ENCODE data around the gene ARHGAP26. TPM values are rescaled to one million over a fixed set of nuclear protein-coding genes. Genes with fewer than 3 reads are reported as not detected.

Gene ARHGAP26
- total RNA-seq, 1 experiment from 2014 or later: 34.5 TPM

DNA sequence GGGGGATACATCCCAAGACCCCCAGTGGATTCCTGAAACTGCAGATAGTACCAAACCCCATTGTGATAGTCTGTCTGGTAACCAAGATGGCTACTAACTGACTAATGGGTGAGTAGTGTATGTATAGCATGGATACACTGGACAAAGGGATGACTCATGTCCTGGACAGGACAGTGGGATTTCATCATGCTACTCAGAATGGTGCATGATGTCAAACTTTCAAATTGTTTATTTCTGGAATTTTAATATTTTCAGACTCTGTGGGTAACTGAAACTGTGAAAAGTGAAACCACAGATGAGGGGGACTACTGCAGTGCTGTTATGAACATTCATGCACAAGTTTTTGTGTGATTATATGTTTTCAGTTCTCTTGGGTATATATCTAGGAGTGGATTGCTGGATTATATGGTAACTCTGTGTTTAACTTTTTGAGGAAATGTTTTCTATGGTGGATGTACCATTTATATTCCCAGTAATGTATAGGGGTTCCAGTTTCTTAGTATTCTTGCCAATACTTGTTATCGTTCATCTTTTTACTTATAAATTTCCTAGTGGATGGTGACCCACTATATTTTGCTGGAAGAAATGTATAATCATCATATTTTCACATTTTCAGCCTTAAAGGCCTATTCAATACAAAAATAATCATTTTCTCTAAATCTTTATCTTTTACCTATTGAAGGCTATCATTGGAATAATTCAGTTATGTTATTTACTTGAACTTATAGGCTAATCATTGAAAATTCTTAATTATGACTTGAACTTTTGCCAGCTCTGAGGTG lies 492.4 kb downstream of the ARHGAP26 start (continued):
- no peak for TF ChIP-seq REST (IDR thresholded peaks at IDR 0.05; ENCODE audit: low read depth)
- TF ChIP-seq FOSL1 (IDR thresholded peaks at IDR 0.05; ENCODE audit: low read depth): peak; percentile 77
- TF ChIP-seq CTCF (IDR thresholded peaks at IDR 0.05 in 2 of 3, conservative IDR thresholded peaks at IDR 0.05 in 1 of 3; ENCODE audit: borderline replicate concordance in 1 of 3, insufficient read depth in 1 of 3, low read depth in 2 of 3, low read length in 2 of 3): no peak
- TF ChIP-seq, protein P1, sequence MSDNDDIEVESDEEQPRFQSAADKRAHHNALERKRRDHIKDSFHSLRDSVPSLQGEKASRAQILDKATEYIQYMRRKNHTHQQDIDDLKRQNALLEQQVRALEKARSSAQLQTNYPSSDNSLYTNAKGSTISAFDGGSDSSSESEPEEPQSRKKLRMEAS (IDR thresholded peaks at IDR 0.05): peak; percentile 30; the same call in 1 of the 2 replicates
- TF ChIP-seq SP1 (IDR thresholded peaks at IDR 0.05; ENCODE audit: low read depth): peak; percentile 61

DNA sequence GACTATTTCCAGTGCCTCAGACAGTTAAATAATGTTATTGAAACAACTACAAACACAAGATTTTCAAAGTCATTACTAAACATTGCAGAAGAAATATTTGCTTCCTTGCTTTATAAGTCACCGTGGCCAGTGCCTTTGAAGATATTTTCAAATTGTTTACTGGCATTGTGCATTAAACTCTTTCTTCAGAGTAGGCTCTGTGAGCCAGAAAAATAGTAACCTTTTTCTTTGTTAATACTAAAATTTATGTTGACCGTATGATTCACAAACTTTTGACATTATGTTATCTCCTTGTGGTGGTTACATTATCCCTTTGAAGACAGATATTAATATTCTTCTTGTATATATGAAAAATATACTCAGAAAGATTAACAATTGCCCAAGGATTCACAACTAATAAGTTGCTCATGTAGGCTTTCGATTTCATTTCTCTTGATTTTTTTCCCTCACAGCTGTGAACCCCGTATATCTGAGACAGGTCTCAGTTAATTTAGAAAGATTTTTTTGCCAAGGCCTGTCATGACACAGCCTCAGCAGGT lies 493.2 kb downstream of the ARHGAP26 start:
- Histone ChIP-seq H4K20me1 (ENCODE audit: insufficient read depth) (no peaks in the 10 kb centered on the region), H3K36me3 (ENCODE audit: control insufficient read depth in 1 of 2, insufficient read depth in 2 of 2, low read length in 2 of 2) (no peaks in the 10 kb centered on the region), H3K4me1 (ENCODE audit: control insufficient read depth in 1 of 2, insufficient read depth in 2 of 2, low read length in 2 of 2) (peaks cover 0 to 15% of the 10 kb centered on the region in 2 experiments; a peak in 2 of 4 replicates), H3K9me3 (ENCODE audit: control insufficient read depth in 1 of 2, insufficient read depth in 1 of 2, low read depth in 1 of 2, low read length in 2 of 2) (no peaks in the 10 kb centered on the region), H3K4me3 (replicated peaks in 1 of 2; ENCODE audit: low read depth in 1 of 2, low read length in 2 of 2) (no peak overlapping the region), H2AFZ (ENCODE audit: low read depth, low read length, poor library complexity, severe bottlenecking) (no peak overlapping the region), H3K27me3 (ENCODE audit: insufficient read depth, low read length) (no peaks in the 10 kb centered on the region), H3K9me2 (ENCODE audit: insufficient read depth) (no peaks in the 10 kb centered on the region), H3K4me2 (ENCODE audit: low read length) (no peak overlapping the region), H3K9ac (ENCODE audit: low read length) (no peak overlapping the region), H3K27ac (ENCODE audit: low read depth, low read length) (no peak overlapping the region), H3K79me2 (ENCODE audit: insufficient read depth, low read length) (no peaks in the 10 kb centered on the region)
- no peak for ATAC-seq
- POLR2A ChIA-PET: no interaction called here
- RAD21 ChIA-PET (ENCODE audit: low non-redundant PET in 1 of 2, low total read pairs in 2 of 2, uncharacterized antibody in 2 of 2, unreplicated experiment in 2 of 2): no interaction called here
- TF ChIP-seq YY1 (IDR thresholded peaks at IDR 0.05; ENCODE audit: extremely low read depth, insufficient replicate concordance, low read depth, low read length) (no peak), REST (IDR thresholded peaks at IDR 0.05; ENCODE audit: low read depth) (no peak), ELF1 (IDR thresholded peaks at IDR 0.05; ENCODE audit: borderline replicate concordance, low read depth) (no peak), CBX3 (IDR thresholded peaks at IDR 0.05; ENCODE audit: low read depth) (no peak)
- BruUV-seq (replicated peaks): no TSS peak
- CTCF ChIA-PET: no interaction called here
- DNase-seq (ENCODE audit: low read depth, low spot score): no peak
- intact Hi-C loops (cut with micrococcal nuclease): no loop called here
